CD4-positive, alpha-beta T cell treated with Interleukin-21 for 1 hour (primary cell): ENCODE measurements around the gene CYP27C1.
"Not testable (repeated sequence)": the region's sequence is repeated elsewhere in the genome, so short reads cannot be mapped to it uniquely, and the experiment has no call there.

ENCODE experiments used
- DNase-seq: peaks from one replicate; pipeline ENCODE4 v3.0.0-alpha.2; 2020

Gene CYP27C1

GRCh38 chr2:127220768-127221527 is 849 bp upstream of the CYP27C1 start:
- no peak for DNase-seq

DNA sequence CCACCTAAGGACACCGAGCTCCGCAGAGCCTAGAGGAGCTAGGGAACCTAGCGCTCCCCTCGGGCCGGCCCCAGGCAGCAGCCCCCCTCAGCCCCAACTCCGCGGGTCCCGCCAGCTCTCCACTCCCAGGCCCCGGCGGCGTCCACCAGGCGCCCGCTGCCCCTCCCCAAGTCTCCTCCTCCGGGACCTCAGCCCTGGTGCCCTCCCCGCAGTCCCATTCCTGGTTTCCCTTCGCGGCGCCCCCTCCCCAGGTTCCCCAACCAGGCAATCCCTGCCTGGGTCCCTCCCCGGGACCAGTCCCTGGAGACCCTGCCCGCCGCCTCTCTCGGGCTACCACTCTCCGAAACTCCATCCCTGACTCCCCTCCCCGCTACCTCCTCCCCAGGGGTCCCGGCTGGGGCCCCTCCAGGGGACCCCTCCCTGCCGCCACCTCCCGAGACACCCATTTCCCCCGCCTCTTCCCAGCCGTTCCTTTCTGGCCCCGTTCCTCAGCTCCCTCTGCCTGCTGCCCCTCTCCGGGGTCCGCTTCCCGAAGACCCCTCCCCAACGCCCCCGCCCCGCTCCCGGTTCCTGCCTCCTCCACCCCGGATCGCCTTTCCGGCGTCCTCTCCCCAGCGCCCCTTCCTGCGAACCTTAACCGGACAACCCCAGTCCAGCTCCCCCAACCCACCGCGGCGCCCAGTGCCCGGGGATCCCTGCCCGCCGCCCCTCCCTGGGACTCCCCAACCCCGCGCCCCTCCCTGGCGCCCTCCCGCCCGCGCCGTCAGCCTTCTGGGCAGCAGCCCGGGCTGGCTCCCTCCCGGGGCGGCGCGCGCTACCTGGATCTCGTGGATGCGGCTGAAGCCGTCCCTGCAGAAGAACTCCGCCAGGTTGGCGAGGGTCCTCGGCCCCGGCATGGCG is 678 bp downstream of the CYP27C1 start:
- DNase-seq: no peak

DNA sequence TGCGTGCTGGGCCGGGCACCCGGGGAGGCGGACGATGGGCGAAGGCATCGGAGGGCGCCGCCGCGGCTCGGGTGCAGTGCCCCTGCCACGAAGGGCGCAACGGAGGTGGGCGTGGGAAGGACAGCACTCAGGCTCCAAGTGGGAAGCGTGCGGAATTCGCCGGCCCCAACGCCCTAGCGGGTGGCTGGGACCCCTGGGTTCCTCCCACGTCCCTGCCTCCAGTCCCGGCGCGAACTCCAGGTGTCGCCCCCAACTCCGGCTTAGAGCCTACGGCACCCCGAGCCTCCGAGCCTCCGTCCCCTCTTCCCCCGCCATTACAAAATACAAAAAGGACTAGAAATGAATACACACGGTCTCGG is 1.3 kb downstream of the CYP27C1 start:
- no peak for DNase-seq

DNA sequence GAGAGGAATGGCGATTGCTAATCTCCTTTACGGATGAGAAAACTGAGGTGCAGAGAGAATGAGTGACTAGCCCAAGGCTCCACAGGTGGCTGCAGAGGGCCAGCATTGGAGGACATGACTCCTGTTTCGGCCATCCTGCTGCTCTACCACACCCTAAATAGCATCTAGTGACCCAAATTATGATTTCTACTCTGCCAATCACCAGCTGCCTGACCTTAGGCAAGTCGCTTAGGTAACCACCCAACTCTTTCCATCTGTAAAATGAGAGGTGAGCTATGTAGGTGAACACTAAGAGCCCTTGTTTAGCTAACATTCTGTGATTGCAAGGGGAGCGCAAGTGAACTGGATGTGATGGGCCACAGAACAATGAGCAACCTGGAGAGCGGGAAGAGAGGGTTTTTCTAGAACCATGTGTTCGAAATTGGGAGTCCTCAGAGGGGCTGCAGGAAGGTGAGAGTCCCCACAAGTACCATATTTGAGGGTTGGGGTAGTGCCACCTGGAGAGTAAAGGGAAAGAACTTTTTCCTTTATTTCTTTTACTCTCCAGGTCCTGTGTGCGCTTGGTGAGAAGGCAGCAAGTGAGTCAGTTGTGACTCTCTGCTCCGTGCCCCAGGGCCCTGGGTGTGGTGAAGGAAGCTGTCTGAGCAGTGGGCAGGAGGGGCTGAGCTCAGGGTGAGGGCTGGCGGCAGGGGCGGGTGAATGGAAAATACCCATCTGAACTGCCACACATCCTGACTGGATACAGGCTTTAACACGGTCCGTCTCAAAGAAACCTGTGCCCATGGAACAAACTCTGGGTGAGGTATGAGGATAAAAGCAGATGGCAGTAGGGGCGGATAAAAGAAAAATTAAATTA is 2.4 kb downstream of the CYP27C1 start:
- no peak for DNase-seq

- no peak for DNase-seq
These were observed 3.5 kb downstream of the CYP27C1 start for GRCh38 chr2:127216593-127216992.

- no peak for DNase-seq
These were observed 4.0 kb downstream of the CYP27C1 start for GRCh38 chr2:127216095-127216494.

DNA sequence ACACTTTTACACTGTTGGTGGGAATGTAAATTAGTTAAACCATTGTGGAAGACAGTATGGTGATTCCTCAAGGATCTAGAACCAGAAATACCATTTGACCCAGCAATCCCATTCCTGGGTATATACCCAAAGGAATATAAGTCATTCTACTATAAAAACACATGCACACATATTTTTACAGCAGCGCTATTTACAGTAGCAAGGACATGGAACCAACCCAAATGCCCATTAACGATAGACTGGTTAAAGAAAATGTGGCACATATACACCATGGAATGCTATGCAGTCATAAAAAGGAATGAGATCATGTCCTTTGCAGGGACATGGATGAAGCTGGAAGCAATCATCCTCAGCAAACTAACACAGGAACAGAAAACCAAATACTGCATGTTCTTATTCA is 5.9 kb downstream of the CYP27C1 start:
- not testable (repeated sequence) for DNase-seq

- DNase-seq: no peak
These were observed 11.8 kb downstream of the CYP27C1 start for GRCh38 chr2:127208313-127208712.

DNA sequence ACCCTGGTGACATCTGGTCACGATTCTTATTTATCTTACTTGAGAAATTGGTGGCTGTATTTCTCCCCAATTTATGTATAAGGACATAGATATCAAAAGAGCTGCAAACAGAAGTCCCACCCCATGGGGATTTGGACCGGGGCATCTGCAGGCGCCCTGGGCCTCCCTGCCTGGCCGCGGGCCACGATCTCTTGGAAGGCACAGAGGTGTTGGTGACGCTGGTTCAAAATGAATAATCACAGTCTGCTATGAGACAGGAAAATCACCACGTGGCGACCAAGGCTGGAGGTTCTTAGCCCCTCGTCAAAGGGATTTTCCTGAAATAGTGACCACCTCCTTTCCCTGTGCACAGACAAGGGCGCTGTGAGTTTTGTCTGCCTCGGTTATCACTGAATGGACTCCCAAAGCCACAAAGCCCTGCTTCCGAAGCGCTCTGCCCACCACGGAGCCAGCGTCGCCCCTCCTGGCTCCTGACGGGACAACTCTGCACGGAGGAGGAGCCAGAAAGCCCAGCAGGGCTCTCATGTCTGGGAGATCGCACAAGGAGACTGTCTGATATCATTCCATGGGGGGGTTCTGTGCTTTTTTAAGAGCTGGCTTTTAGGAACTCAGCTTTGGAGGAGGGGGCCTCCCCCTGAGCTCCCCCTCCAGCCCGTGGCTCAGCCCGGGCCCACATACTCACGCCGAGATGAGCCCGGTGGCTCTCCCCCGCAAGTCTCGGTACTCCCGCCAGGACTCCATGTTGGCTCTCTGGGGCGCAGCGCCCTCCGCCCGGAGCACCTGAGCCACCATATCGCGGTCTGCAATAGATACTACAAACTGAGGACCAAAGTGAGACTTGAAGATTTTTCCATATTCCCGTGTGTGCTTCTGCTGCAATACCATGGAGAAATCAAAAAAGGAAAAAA is 14.6 kb downstream of the CYP27C1 start:
- DNase-seq: no peak

GRCh38 chr2:127201452-127201851 is 18.6 kb downstream of the CYP27C1 start:
- DNase-seq: no peak

- no peak for DNase-seq
These were observed 19.1 kb downstream of the CYP27C1 start for GRCh38 chr2:127200962-127201361.

- DNase-seq: no peak
These were observed 20.9 kb downstream of the CYP27C1 start for GRCh38 chr2:127199223-127199622.

GRCh38 chr2:127197475-127198385 is 22.4 kb downstream of the CYP27C1 start:
- peak; percentile 47 for DNase-seq

- peak; percentile 13 for DNase-seq
These were observed 23.1 kb downstream of the CYP27C1 start for GRCh38 chr2:127196998-127197397.

DNA sequence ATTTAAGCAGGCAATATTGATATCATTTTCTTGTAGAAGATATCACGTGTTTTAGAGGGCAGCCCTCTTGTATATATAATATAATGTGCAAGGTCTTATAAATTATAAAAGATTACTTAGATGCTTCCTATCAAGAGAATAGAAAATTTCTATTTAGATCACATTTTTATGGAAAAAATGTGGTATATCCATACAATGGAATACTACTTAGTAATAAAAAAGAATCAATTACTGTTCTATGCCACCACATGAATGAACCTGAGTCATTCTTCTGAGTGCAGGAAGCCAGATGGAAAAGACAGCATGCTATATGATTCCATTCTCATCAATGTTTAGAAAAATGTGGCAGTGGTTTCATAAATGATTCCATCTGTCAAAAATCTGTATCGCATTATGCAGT is 23.6 kb downstream of the CYP27C1 start:
- no peak for DNase-seq

DNA sequence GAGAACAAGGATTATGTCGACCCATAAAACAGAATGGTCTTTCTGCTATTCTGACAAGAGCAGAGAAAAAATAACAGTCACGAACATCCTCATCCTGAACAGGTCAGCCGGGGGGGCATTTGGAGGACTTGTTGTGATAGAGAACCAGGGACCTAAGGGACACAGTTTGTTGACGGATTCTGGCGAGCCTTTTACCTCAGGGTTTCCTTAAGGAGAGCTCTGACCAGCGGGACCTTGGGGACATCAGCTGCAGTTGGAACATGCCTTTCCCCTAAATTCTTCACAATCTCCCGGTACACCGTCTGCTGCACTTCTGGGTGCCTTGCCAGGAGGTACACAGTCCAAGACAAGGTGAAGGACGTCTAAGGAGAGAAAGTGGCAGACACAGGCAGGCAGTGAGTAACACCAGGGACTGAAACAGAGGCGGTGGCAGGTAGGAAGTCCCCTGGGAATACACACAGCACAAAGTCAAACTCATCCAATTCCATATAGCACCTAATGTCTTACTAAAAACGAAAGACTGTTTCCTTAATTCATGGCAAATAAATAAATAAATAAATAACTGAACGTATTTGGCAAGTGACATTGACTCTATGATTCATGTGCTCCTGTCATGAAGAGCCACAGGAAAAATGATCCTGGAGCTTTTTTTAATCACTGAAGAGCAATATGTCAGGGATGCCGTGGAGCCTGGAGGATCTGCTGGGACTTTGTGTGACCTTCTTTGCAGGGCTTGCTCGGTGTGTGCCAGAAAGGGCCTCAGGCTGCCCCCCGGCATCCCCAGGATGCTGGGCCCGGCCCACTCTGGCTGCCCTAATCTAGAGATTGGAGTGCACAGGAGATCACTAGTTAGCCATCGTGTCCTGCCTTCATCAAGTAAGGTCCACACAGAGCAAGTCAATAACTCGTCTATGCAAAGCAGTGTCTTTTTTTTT is 24.7 kb downstream of the CYP27C1 start:
- no peak for DNase-seq

- no peak for DNase-seq
These were observed 25.7 kb downstream of the CYP27C1 start for GRCh38 chr2:127194447-127194846.

DNA sequence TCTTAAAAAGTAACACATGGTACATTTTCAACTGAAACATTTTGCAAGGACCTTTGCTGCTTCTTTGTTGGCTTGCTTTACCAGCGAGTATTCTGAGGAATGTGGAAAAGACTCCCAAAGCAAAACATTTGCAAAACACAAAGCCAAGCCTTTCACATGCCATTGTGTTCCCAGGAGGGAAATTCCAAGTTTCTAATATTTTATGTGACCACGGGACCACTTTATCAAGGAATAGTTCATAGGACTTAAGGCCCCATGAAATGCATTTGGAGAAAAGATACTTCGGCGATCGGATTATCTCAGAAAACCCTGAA is 26.2 kb downstream of the CYP27C1 start:
- no peak for DNase-seq

GRCh38 chr2:127193164-127193966 is 26.7 kb downstream of the CYP27C1 start:
- no peak for DNase-seq
